ENCODE measurements around the gene SPINK2. TPM values are rescaled to one million over a fixed set of nuclear protein-coding genes. Genes with fewer than 3 reads are reported as not detected.

SPINK2 gene
- total and polyA plus RNA-seq, 10 of the 15 experiments (the other 5 are each of a cell fraction or from before 2014, with no cell fraction given): 0.13 to 1.0 (median 0.61) TPM; not detected in 1

DNA sequence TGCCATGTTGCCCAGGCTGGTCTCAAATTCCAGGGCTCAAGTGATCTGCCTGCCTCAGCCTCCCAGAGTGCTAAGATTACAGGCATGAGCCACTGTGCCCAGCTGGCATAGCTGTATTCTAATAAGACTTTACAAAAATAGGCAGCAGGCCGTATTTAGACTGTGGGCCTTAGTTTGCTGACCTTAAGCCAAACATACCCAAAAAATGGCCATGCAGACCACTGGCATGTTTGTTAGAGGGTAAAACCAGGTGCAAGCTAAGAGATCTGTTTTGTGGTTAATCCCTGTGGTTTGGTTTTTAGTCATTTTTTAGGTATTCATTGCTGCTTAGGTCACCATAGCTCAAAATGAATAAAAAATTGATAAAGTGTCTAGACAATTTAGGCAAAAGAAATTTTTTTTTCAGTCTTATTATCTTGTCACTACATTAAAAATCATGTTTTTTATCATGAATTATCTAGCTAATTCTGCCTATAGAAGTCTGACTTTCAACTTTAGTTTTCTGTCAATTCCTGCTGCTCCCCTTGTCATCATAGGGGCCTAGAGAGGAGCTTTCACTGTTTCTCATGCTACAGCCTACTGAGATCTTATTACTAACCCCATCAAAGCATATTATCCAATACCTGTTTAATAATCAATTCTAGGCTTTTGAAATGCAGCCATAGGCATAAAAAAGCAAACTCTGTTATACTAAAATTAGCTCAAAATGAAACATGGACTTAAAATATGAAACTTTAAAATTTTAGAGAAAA, 7.5 kb upstream of the SPINK2 start (continued):
- TF ChIP-seq, protein P1, sequence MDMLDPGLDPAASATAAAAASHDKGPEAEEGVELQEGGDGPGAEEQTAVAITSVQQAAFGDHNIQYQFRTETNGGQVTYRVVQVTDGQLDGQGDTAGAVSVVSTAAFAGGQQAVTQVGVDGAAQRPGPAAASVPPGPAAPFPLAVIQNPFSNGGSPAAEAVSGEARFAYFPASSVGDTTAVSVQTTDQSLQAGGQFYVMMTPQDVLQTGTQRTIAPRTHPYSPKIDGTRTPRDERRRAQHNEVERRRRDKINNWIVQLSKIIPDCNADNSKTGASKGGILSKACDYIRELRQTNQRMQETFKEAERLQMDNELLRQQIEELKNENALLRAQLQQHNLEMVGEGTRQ (IDR thresholded peaks at IDR 0.05; ENCODE audit: borderline replicate concordance, low read depth, low read length): no peak

DNA sequence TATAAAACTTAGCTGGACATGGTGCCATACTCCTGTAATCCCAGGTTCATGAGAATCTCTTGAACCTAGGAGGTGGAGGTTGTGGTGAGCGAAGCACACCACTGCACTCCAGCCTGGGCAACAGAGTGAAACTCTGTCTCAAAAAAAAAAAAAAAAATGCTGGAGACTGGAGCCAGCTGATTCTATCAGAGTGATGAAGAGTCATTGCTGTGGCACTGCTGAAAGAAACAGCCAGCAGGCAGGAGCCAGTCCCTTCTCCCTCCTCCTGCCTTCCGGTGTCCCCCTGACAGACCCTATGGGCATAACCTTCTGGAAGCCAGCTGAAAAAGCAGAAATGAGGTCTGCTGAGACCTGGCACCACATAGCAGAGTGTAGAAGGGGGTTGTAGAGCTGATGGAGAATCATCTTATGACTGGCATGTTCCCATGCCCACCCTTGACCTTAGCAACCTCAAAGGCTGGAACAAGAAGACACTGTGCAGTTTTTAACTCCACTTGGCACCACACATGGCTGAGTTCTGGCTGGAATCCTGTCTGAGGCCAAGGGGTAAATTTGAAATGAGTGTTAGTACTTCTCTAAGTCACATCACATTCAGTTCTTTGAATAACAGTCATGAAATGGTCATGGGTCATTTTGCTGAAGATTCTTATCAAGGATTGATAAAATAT, 2.6 kb upstream of the SPINK2 start:
- no peaks in the 10 kb centered on the region for H3K36me3 ChIP-seq (ENCODE audit: control insufficient read depth in 2 of 2, insufficient read depth in 2 of 2, low read length in 1 of 2)
- no peak overlapping the region for H2AFZ ChIP-seq (ENCODE audit: control insufficient read depth, low read depth, low read length)
- no peak overlapping the region for H3K4me2 ChIP-seq (ENCODE audit: control insufficient read depth, insufficient read depth)
- CTCF ChIA-PET: interaction anchor here (1.3 kb wide), 1 partner anchor 13 kb away, joined by 6 read pairs; no protein-coding TSS in a partner anchor
- no peak overlapping the region for H3K9ac ChIP-seq (ENCODE audit: control insufficient read depth, insufficient read depth, low read length)
- TF ChIP-seq GATAD2B (conservative IDR thresholded peaks at IDR 0.05; ENCODE audit: low read depth) (no peak), POLR2A (IDR thresholded peaks at IDR 0.05; ENCODE audit: low read depth, low read length) (no peak), CTCF (IDR thresholded peaks at IDR 0.05 in 2 of 3, conservative IDR thresholded peaks at IDR 0.05 in 1 of 3; ENCODE audit: control insufficient read depth in 2 of 3, extremely low read depth in 1 of 3, insufficient read depth in 1 of 3, low read depth in 3 of 3, low read length in 3 of 3) (no peak), CHD4 (IDR thresholded peaks at IDR 0.05) (no peak), TCF3 (IDR thresholded peaks at IDR 0.05; ENCODE audit: borderline replicate concordance, insufficient read depth, low read depth, low read length) (no peak), DPF2 (IDR thresholded peaks at IDR 0.05) (no peak), ZBTB11 (CRISPR knock-in tag; IDR thresholded peaks at IDR 0.05) (no peak), HDAC6 (IDR thresholded peaks at IDR 0.05; ENCODE audit: unreplicated experiment) (no peak), RB1 (IDR thresholded peaks at IDR 0.05; ENCODE audit: borderline replicate concordance) (no peak), HCFC1 (IDR thresholded peaks at IDR 0.05; ENCODE audit: low read length) (no peak), YY1 (IDR thresholded peaks at IDR 0.05; ENCODE audit: low read depth, low read length) (no peak), STAT1 (conservative IDR thresholded peaks at IDR 0.05) (no peak), RAD21 (IDR thresholded peaks at IDR 0.05; ENCODE audit: insufficient read depth, low read depth, low read length) (no peak), ATF3 (IDR thresholded peaks at IDR 0.05; ENCODE audit: borderline replicate concordance, extremely low read depth, low read depth, low read length) (no peak)
- peaks cover 3 to 5% of the 10 kb centered on the region in 2 experiments; a peak in 3 of 4 replicates for H3K27me3 ChIP-seq (replicated peaks in 1 of 2; ENCODE audit: control insufficient read depth in 2 of 2, insufficient read depth in 2 of 2, low read length in 1 of 2)
- no peaks in the 10 kb centered on the region for H3K79me2 ChIP-seq (ENCODE audit: control insufficient read depth, insufficient read depth, low read length)
- H3K4me1 ChIP-seq (ENCODE audit: control insufficient read depth, insufficient read depth, low read length): peaks cover 12% of the 10 kb centered on the region
- no TSS peak for BruUV-seq (replicated peaks)
- WGBS (ENCODE audit: insufficient coverage, insufficient replicate concordance, low lambda C conversion rate, missing lambda C conversion rate): 90% methylated on average over 2 of the region's 2 CpGs
- no peak overlapping the region for H3K4me3 ChIP-seq
- no peaks in the 10 kb centered on the region for H4K20me1 ChIP-seq (ENCODE audit: control insufficient read depth, insufficient read depth)
- intact Hi-C loops (cut with micrococcal nuclease; ENCODE audit: unreplicated experiment): no loop called here
- no peak overlapping the region for H3K27ac ChIP-seq (ENCODE audit: control insufficient read depth, insufficient read depth)
- RAD21 ChIA-PET (ENCODE audit: unreplicated experiment): no interaction called here
- in situ Hi-C loops (cut with MboI): no loop called here
- DNase-seq (ENCODE audit: low read depth, low spot score) (no peak), FAIRE-seq (no peak), ATAC-seq (no peak)
- SMC1A ChIA-PET (ENCODE audit: uncharacterized antibody, unreplicated experiment): interaction anchor here (1.3 kb wide), 1 partner anchor 12 kb away, joined by 4 read pairs; no protein-coding TSS in a partner anchor
- POLR2A ChIA-PET: interaction anchor here (0.5 kb wide), 1 partner anchor 864 kb away, joined by 4 read pairs; no protein-coding TSS in a partner anchor
- no peaks in the 10 kb centered on the region; the same call in 2 of the 3 replicates for H3K9me3 ChIP-seq (replicated peaks; ENCODE audit: control insufficient read depth, insufficient read depth, low read length)

All from GM12878 (cell line).